PC-9 (cell line): ENCODE measurements around the gene BTNL9.

Experiments
- CTCF ChIP-seq: fragments of 200-600 bp; sonication (generic); conservative IDR thresholded peaks from 2 replicates; pipeline ENCODE4 v1.6.1; 2017; ENCODE audit warnings: mixed run types, antibody characterized with exemption, mild to moderate bottlenecking, moderate library complexity
- EZH2 ChIP-seq: fragments of 200-600 bp; sonication (generic); IDR thresholded peaks from 2 replicates; pipeline ENCODE4 v1.8.0; 2017; ENCODE audit warnings: antibody characterized with exemption, low read depth

GRCh38 chr5:181028032-181028819 lies 11.8 kb upstream of the BTNL9 start:
- TF ChIP-seq CTCF (no peak), EZH2 (no peak)
